NT2/D1 (cell line): Measurements from ENCODE around the gene NCS1.

Source experiments
- SUZ12 ChIP-seq: IDR thresholded peaks from 2 replicates; pipeline ENCODE4 v1.6.1; 2011; ENCODE audit not compliant: insufficient read length, insufficient read depth; ENCODE audit errors: extremely low read depth
- YY1 ChIP-seq: IDR thresholded peaks from 2 replicates; pipeline ENCODE4 v1.6.1; 2011; ENCODE audit not compliant: insufficient read length, insufficient read depth
- ZNF274 ChIP-seq: IDR thresholded peaks from 2 replicates; pipeline ENCODE4 v1.6.1; 2011; ENCODE audit warnings: mild to moderate bottlenecking, low read depth, low read length

DNA sequence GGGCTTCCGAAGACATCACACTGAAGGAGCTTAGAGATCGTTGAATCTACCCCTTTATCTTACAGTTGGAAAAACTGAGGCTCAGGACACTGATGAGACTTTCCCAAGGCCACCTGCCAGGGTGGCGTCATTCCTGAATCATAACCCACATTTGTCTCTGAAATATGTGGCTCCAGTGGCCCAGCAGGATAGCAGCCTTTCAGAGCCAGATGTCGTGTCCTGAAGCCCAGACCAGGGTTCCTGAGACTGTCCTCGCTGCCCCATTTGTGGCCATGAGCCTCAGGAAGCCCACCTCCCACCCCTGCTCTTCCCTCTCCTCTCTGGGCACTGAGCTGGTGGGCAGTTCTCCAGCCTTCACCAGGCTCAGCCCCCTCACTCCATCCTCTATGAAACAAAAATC, 95.7 kb downstream of the NCS1 start:
- TF ChIP-seq ZNF274 = no peak
- no peak for TF ChIP-seq YY1
- no peak for TF ChIP-seq SUZ12
